Stimulated activated CD4-positive, alpha-beta T cell treated with anti-CD3 and anti-CD28 coated beads, TNF-alpha, amount 100 ng/mL, for 1 hour (primary cell): ENCODE measurements around the gene WNT10A.
"Not testable (repeated sequence)": the region's sequence is repeated elsewhere in the genome, so short reads cannot be mapped to it uniquely, and the experiment has no call there.

Experiments used
- DNase-seq, 3 donors: peaks; one replicate each; pipeline ENCODE4 v3.0.0-alpha.2; 2020; ENCODE audit warnings: low read depth in 3 of 3, low spot score in 1 of 3

The WNT10A gene

DNA sequence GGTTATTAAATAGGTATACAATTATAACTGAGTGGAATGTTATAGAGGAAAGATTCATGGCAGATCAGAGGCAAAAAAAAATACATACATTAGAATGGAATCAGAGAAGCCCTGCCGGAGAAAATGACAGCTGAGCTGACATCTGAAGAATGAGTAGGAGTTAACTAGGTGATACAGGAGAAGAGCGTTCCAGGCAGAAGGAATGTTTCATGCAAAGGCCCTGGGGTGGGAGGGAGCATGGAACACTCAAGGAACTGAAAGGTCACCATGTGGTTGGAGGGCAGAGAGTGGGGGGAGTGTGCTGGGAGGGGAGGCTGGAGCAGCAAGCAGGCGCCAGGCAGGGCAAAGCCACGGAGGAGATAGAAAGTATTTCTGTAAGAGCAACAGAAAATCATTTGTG, 47.2 kb downstream of the WNT10A start:
- DNase-seq: no peak

GRCh38 chr2:218930488-218930887, 49.8 kb downstream of the WNT10A start:
- DNase-seq: not testable (repeated sequence)

DNA sequence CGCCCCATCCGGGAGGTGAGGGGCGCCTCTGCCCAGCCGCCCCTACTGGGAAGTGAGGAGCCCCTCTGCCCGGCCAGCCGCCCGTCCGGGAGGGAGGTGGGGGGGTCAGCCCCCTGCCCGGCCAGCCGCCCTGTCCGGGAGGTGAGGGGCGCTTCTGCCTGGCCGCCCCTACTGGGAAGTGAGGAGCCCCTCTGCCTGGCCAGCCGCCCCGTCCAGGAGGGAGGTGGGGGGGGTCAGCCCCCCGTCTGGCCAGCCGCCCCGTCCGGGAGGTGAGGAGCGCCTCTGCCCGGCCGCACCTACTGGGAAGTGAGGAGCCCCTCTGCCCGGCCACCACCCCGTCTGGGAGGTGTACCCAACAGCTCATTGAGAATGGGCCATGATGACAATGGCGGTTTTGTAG, 51.1 kb downstream of the WNT10A start:
- not testable (repeated sequence) for DNase-seq
